HG02884 (cell line): ENCODE measurements around the gene STXBP5L.
"Not testable (repeated sequence)": the region's sequence is repeated elsewhere in the genome, so short reads cannot be mapped to it uniquely, and the experiment has no call there.

Experiments used
- ATAC-seq: cut with Tn5 transposase; IDR thresholded peaks from one replicate; pipeline ENCODE4 v1.9.1; 2021; ENCODE audit warnings: mild to moderate bottlenecking, moderate library complexity; ENCODE audit not compliant: unreplicated experiment

The STXBP5L gene

GRCh38 chr3:121414924-121415323, 506.9 kb downstream of the STXBP5L start:
- no peak for ATAC-seq

- ATAC-seq = no peak
These were observed 510.2 kb downstream of the STXBP5L start for GRCh38 chr3:121418182-121418581.

- no peak for ATAC-seq
These were observed 516.5 kb downstream of the STXBP5L start for GRCh38 chr3:121424549-121424948.

GRCh38 chr3:121430664-121431215, 522.7 kb downstream of the STXBP5L start:
- no peak for ATAC-seq

DNA sequence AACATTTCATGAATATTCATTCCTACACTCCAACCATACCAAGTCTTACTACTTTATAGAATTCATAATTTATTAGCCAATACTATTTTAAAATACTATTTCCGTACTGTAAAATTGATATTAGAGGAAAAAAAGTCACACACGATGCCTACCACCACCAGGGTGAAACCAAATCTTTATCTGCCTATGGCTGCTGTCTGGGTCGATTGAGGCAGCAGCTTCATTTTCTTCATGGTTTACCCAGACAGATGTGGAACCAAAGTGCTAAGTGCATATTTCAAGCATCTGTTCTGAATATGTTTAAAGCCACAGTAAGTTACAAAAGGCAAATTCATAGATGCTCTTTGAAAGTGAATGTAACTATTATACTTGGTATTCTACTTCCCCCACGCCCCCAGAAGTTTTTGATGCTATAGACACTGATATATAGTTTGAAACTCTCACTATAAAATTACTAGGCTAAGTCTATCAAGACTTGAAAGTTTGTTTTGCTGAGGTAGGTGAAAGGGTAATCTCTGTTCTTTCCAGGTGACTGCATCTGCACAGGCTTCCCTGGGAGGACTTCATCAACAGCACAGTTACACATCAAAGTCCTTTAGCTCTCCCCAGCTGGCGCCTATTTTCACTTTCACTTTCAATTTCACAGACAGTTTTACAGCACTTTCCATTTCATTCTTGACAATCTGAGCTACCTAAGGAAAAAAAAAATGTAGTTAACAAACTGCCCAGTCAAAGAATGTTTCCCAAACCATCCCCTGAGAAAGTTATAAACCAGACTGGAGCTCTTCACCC, 523.9 kb downstream of the STXBP5L start:
- peak; percentile 97 for ATAC-seq

DNA sequence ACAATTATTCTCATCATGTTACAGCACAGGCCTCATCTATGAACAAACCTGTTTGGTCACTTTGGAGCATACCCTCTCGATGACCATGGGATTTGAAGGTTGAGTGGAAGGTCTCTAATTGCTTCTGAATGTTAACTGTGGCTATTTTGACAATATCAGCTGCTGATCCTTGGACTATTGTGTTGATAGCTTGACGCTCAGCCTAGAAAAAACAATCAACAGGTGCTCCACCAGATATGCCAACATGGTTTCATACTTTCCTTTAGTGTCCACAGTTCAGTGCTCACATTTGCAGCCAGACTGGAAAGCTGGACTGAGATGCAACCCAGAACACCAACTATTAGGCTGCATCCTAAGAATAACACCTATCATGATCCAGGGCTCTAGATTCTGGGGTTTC, 528.1 kb downstream of the STXBP5L start:
- ATAC-seq = no peak

- ATAC-seq = no peak
These were observed 528.6 kb downstream of the STXBP5L start for GRCh38 chr3:121436641-121437040.

GRCh38 chr3:121443456-121443855, 535.5 kb downstream of the STXBP5L start:
- ATAC-seq = no peak

DNA sequence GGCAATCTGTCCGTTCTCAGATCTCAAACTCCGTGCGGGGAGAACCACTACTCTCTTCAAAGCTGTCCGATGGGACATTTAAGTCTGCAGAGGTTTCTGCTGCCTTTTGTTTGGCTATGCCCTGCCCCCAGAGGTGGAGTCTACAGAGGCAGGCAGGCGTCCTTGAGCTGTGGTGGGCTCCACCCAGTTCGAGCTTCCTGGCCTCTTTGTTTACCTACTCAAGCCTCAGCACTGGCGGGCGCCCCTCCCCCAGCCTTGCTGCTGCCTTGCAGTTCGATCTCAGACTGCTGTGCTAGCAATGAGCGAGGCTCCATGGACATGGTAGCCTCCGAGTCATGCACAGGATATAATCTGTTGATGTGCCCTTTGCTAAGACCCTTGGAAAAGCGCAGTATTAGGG, 543.7 kb downstream of the STXBP5L start:
- ATAC-seq = not testable (repeated sequence)

GRCh38 chr3:121462565-121462964, 554.6 kb downstream of the STXBP5L start:
- no peak for ATAC-seq

- no peak for ATAC-seq
These were observed 555.7 kb downstream of the STXBP5L start for GRCh38 chr3:121463745-121464144.

DNA sequence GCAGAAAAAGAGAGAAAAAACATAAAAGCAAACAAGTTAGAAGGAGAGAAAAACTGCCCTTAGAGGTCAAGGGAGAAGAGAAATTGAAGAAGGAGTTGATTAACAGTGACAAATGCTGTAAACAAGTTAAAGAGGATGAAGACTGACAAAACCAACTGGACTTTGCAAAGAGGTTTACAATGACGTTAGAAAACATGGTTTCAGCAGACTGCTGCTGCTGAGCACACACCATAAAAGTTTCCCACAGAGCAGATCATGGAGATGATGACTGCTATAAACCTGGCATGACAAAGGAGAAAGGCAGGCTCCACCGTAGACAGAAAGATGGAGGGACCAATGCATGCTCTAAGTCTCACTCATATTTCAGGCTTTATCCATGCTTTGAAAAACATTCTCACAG, 559.1 kb downstream of the STXBP5L start:
- ATAC-seq = no peak

GRCh38 chr3:121473001-121473400, 565.0 kb downstream of the STXBP5L start:
- ATAC-seq = no peak
